HG02981 (cell line): ENCODE measurements around the gene GBA2.

Experiments used
- ATAC-seq: cut with Tn5 transposase; IDR thresholded peaks from one replicate; pipeline ENCODE4 v1.9.1; 2021; ENCODE audit warnings: mild to moderate bottlenecking, moderate library complexity; ENCODE audit not compliant: unreplicated experiment

The GBA2 gene

DNA sequence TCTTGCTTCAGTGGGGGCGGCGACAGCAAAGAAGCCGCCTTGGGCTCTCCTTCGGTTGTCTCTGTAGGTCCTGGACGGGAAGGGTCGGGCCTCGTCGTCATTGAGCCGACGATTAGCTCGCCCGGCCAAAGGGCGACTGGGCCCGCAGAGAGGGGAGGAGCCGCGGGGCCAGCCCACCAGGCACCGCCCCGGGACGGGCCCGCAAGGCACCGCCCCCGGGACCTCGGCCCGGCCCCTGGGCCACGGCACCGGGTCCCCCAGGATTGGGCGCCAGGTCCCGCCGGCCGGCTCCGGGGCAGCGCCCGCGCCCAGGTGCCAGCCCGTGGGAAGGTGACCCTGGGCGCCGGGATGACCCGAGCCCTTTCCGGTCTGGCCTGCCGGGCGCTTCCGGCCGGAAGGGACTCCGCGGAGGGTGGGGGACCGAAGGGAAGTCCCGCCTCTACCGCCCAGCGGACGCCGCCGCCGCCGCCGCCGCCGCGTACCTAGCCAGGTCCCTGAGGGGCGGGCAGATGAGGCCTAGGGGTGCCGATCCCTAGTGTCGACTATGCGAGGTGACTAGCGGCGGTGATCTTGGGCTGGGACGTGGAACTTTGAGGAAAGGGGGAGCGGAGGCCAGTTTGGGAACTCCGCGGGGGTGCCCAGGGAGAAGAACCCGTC, at the start of gene GBA2, which contains the start of gene RGP1:
Gene GBA2, minus strand, starts transcription at position 371 of the 657 bp plus-strand sequence. CDS start 524 bp downstream, outside the sequence.
Gene RGP1, plus strand, starts transcription at position 430 of the 657 bp plus-strand sequence. CDS start 469 bp downstream, outside the sequence.
- ATAC-seq = peak; percentile 71

DNA sequence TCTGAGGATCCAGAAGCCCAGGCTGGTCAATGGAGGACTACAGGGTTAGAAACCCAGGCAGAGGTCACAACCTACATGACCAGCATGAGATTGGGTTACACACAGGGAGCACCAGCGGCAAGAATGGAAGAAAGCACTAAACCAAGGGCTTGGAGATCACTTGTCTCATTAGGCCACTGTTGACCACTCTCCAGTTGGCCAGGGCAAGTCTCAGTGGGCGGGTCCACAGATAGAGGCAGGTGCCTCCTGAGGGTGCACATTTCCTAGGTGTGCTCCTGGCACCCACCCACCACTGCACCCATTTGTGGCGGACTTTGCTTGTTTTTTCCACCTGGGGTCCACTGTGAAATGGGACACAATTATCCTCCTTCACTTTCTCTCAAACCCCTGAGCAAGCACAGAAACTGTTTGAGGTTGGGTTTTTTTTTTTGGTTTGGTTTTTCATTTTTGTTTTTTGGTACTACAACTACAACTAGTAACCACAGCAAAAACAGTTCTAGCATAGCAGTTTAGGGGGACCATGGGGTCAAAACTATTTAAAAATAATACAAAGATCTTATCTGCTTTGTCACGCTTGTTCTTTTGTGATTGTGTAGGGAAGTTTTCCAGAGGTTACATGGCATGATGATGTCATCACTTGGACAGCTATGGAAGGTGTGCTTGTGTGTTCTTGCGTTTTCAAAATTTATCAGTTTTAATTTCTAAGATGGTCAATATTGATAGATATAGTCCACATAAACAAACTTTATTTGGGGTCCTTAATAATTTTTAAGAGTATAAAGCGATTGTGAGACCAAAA, 48.5 kb upstream of the GBA2 start:
- no peak for ATAC-seq

DNA sequence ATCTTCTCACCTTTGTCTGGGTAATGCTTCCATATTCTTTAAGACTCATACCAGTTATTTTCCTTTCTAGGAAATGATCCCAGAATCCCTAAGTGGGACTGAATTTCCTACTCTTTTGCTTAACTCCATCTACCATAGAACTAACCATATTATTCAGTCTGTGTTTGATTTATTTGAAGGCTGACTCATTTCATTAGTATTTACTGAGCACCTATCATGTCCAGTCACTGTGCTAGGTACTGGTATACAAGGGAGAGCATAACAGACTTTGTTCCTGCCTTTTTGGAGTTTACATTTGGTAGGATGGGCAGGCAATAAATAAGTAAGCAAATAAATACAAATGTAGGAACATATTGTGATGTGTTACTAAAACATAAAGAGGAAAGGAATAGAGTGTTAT, 46.7 kb upstream of the GBA2 start:
- ATAC-seq = no peak

DNA sequence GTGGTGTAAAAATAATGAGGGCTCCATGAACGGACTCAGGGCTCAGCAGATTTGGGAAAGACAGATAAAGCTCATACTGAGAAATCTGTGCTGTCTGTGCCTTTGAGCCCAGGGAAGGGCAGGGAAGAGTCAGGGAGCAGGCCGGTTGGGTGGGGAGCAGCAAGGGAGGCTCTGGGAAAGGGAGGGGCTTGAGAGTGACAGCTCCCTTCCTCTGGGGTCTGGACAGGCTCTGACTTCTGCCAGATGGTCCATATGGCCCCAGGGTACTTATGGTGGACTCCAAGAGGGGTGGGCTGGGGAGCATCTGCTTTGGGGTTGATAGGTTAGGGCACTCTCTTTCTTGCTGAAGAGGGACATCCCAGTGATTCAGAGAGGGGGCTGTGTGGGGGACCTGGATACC, 44.4 kb upstream of the GBA2 start:
- ATAC-seq = no peak

DNA sequence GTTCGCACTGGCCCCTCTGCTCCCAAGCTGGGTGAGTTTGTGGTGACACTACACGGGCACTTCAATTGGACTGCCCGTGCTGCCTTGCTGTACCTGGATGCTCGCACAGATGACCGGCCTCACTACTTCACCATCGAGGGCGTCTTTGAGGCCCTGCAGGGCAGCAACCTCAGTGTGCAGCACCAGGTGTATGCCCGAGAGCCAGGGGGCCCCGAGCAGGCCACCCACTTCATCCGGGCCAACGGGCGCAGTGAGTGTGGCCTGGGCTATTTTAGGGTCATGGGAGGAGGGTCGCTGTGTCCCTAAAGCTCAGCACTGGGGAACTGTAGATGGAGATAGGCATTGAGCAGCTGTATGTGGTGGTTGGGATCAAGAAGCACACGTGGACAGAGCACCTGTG, 43.8 kb upstream of the GBA2 start:
- ATAC-seq = no peak

DNA sequence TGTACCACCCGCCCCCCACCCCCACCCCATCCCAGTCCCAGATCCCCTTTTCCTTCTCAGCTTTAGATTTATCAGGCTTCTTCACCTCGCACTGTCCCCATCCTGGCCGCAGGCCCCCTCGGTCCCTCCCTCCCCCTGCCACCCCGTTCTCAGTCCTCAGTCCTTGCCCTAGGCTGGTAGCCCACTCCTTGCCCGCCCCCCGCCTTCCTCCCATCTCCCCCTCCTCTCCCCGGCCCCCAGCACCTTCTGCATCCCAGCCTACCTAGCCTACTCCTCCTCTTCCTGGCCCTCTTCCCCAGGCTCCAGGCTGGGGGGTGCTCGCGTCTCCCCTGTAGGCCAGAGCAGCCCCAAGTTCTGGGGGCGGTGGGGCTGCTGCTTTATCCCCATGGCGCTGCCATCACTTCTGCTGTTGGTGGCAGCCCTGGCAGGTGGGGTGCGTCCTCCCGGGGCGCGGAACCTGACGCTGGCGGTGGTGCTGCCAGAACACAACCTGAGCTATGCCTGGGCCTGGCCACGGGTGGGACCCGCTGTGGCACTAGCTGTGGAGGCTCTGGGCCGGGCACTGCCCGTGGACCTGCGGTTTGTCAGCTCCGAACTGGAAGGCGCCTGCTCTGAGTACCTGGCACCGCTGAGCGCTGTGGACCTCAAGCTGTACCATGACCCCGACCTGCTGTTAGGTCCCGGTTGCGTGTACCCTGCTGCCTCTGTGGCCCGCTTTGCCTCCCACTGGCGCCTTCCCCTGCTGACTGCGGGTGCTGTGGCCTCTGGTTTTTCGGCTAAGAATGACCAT, 43.2 kb upstream of the GBA2 start:
- no peak for ATAC-seq

DNA sequence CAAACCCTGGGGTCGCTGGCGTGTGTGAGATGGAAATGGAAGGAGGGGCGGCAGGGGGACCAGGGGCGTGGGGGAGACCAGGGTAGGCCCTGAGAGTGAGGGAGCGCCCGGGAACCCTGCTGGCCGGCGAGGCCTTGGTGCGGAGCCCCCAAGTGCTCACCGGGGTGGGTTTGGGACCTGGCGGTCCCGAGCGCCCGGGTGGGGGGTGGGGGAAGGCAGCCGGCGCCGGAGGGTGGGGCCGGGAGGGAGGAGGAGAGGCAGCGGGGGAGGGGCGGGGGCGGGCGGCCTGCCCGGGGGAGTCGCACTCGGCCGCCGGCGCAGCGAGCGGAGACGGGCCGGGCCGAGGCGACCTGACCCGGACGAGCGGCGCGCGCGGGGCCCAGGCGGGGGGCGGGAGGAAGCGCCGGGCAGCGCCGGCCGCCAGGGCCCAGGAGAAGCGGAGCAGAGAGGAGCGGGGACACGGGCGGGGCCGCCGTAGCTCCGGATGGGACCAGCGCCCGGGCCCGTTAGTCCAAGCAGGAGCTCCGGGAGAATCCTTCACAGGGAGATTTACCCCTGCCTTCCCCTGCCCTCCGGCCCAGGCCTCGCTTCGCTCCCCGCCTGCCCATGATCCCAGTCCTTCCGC, 42.4 kb upstream of the GBA2 start, which contains the start of gene NPR2:
Gene NPR2, plus strand, starts transcription at position 295 of the 625 bp plus-strand sequence. CDS start 818 bp downstream, outside the sequence.
- no peak for ATAC-seq

DNA sequence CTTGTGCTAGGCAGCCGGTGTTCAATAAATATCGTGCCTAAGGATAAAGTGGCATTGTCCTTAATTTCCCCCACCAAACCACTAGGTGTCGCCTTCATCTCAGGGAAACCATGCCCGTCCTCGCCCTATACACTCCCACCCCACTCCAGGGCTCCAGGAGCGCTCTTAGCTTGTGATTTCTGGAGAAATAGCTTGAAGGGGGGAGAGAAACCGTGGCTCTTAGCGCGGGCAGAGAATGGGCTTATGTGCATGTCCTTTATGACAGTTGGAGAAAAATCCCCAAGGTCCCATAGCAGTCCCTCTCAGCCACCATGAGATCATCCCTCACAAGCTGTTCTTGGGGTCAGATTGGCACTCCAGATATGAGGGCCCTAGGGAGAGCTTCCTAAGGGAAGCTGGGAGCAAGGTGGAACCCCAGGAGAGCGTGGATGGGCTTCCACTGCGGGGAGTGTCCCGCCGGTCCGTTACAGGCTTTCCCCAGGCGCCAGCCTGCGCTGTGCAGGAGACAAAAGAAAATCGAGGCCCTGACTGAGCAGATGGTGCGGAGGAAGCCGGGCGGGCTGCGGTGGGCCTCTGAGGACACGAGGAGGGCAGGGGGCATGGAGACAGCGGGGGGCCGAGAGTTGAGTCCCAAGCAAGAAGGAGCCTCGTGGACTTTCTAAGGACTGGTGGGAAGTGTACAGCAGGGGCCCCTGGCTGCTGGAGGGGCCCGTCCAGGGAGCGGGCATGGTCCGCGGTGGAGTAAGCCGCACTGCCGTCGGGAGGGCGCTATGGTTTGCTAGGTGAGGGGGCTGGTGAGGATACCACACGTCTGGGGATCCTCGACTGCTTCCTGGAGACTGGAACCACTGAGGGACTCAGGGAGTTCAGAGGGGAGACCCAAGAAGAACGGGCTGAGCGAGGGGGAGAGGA, 41.6 kb upstream of the GBA2 start:
- ATAC-seq = no peak

DNA sequence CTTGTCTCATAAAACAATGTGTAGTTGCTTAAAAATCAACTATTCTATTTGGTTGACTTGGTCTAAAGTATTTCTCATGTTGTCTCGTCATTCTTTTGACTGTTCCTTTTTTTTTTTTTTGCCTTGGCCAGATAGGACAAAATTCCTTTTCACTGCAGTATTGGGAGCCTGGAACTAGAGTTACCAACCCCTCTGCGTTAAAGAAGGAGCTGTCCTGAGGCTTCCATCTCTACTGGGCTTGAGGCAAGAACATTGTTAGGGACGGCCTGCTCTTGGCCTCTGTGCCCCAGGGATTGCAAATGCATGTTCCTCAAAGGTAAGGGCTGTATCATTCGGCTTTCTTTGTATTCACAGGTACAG, 41.0 kb upstream of the GBA2 start:
- no peak for ATAC-seq

DNA sequence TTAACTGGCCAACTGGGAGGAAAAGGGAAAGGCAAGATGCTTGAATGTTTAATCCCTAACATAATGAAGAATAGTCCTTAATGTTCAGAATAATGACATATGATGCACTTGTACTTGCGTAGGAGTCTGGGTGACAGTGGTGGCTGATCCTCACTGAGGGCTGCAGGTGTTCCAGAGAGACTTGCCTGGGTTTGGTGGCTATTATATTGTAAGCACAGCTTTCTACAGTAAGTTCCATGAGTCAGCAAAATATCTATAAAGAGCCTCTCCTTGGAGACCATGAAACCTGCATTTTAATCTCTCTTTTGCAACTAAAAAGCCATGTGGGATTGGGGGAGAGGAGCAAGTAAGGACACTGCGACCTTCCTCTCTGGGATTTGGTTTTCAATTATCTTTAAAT, 40.5 kb upstream of the GBA2 start:
- no peak for ATAC-seq

DNA sequence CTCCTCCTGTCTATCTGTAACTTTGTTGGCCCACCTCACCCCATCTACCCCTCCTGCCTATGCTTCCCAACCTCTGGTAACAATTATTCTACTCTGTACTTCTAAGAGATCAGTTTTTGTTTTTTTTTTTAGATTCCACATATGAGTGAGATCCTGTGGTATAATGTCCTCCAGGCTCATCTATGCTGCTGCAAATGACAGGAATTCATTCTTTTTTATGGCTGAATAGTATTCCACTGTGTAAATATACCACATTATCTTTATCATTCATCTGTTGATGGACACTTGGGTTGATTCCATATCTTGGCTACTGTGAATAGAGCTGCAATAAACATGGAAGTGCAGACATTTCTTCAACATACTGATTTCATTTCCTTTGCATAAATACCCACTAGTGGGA, 34.4 kb upstream of the GBA2 start:
- no peak for ATAC-seq

DNA sequence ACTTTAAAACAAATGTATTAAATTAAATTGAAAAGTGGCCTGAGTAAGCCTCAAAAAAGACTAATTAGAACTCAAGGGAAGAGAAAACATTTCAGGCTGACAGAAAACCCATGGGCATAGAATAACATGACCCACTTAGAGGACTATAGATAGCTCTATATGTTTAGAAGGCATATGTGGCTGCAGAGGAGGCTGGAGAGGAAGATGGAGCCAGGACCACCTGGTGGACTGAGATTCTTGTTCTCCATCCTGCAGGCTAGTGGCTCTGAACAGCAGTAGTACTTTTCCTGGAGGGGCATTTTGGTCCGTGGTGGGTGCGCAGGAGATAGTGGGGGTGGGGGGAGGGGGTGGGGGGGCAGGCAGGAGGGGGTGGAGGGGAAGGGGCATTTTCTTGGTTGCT, 32.0 kb upstream of the GBA2 start:
- ATAC-seq = no peak

DNA sequence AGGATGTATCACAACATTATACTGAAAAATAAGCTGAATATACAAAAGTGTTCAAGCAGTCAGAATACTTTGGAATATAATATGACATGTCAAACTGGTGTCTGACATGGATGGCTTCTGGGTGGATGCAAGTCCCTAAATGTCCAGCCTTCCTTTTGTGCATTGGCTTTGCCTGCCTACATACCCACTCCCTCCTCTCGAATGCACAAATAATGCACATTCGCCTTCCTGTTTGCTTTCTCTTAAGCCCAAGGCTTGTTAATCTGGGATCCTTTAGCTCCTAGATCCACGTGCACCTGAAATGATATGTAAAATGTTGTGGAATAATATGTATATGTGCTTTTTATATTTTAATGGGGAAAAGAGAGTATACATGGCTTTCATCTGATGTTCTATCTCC, 29.5 kb upstream of the GBA2 start:
- ATAC-seq = no peak

DNA sequence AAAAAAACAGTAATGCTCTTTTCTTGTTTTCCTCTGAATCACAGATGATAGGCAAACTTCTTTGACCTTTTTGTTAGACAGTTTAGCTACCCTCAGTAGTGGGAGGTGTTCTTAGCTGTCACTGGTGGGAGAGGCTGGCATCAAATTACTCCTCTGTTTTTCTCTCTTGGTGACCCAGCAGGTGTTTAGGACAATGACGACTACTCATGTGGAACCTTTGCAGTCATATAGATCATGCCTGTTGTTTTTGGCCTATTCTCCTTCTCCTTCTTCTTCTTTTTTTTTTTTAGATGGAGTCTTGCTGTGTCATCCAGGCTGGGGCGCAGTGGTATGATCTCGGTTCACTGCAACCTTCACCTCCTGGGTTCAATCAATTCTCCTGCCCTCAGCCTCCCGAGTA, 27.0 kb upstream of the GBA2 start:
- ATAC-seq = peak; percentile 61

DNA sequence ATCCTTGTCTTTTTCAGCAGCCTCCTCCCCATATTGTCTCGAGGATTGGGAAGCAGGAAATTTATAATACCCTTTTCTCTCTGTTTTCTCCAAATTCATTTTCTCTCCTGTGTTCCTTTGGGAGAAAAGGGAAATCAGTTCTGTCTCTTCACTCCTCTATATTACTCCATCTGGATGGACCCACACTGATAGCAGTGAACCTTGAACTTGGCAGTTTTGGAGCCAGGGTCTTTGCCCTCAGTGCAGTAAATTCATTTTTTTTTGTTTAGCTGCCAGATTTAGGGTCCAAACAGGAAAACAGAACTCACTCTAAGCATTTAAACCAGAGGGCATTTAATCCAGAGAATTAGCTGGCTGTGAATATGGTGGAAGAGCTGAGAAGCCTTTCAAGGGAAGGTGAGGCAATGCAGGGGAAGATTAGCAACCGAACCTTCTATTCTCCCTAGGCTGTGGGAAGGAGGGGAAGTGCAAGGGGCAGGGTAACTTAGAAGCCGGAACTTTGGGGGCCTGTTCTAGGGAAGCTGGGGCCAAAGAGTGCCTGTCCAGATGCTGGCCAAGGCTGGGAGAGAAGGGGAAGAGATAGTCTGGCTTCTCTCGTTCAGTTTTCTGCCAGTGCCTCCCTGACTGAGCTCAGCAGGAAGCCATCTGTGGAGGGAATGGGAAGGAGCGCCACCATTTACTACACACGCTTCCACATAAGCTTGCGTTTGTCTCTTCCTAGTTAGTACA, 26.0 kb upstream of the GBA2 start:
- no peak for ATAC-seq

DNA sequence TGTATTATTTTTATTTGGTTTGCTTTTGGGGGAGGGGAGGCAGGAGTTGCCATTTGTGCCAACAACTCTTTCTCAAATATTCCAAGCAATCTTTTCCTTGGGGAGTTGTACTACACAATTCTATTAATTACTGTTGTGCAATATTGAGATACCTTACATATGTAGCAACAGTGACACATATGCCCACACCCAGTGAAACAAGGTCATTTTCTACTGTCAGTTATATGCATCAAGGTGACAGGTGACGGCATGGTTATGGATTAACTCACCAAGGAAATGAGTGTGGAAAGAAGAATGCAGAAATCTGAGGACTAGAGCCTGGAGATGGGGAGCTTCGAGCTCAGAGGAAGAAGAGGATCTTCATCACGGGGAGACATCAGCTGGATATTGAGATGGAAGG, 22.9 kb upstream of the GBA2 start:
- ATAC-seq = no peak

DNA sequence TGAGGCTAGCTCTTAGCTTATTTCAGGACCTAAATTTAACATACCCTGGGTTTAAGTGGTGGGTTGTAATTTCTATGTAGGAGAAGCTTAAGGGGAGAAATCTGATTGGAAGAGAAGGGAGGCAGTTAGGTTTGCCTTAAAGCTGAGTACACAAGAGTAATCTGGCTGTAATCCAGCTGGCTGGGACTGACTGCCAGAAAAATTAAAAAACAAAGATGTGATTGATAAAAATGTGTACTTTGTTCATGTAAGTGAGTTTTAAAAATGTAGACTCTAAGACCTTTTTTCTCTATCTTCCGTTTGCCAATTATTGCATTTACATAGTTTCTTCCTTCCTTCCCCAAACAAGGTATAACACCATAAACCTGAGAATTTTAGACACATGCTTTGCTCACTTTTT, 22.5 kb upstream of the GBA2 start:
- no peak for ATAC-seq

DNA sequence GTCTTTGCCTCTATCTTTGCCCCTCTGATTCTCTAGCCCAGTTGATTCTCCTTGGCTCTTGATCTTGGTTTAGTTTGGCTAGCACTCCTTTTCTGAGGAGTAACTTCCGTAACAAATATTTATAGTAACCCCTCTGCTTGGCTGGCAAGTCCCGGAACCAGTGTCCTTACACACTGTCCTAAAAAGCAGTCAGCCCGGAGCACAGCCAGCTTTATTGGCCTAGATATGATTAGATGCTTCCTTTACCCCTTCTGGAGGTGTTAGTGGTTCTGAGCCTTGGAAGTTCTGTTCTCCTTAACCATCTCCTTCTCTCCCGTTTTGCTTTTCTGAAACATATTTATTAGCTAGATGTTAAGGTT, 22.0 kb upstream of the GBA2 start:
- no peak for ATAC-seq

DNA sequence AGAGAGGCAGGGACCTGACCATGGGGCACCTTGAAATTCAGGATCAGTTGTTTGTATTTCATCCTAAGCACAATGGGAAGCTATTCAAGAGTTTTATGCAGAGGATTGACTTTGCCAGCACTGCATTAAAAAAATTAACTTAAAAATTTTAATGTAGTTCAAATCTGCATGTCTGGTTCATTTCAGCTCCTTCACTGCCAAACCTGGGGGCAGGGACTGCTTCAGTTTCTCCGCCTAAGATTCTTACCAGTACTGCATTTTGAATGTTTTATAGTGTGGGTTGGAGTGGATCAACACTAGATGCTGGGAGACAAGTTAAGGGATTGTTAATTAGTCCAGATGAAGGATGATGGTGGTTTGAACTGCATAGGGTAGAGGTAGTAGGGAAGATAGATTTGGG, 20.7 kb upstream of the GBA2 start:
- ATAC-seq = no peak

DNA sequence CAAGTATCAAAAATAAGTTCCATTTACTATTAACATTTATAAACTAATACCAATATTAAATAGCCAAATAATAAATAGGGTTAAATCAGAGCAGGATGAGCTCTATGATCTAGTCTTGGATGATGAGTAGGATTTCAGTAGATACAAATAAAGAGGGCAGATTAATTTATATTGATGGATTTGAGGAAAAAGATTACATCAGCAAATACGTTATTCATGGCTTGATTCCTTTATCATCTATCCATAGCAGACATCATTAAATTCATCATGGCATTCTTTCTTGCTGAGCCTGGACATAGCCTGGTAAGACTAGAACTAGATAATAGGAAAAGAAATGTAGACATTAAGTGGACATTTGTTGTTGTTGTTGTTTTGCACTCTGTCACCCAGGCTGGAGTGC, 18.4 kb upstream of the GBA2 start:
- ATAC-seq = no peak
